Liver (tissue), 3 donors: ENCODE results near the gene DLEC1.

Experiments used
- CTCF ChIP-seq: fragments of 150-350 bp; IDR thresholded peaks from 2 replicates; pipeline ENCODE4 v1.5.1; 2017; ENCODE audit warnings: improper control_type of control experiment, low read depth, low read length; ENCODE audit not compliant: missing input control
- EGR1 ChIP-seq, 2 donors: IDR thresholded peaks; 2 replicates each; pipeline ENCODE4 v1.6.1; 2016 to 2018; ENCODE audit warnings: antibody characterized with exemption in 2 of 2, low read depth in 2 of 2
- GABPA ChIP-seq, 2 donors: IDR thresholded peaks in 1 of 2; conservative IDR thresholded peaks in 1 of 2; 2 replicates each; pipeline ENCODE4 v1.6.1; 2016; ENCODE audit warnings: antibody characterized with exemption in 2 of 2, mild to moderate bottlenecking in 1 of 2, moderate library complexity in 1 of 2
- JUND ChIP-seq, 2 donors: IDR thresholded peaks; 2 replicates each; pipeline ENCODE4 v1.6.1; 2016; ENCODE audit warnings: antibody characterized with exemption in 2 of 2
- MAX ChIP-seq: IDR thresholded peaks from 2 replicates; pipeline ENCODE4 v1.6.1; 2016; ENCODE audit warnings: antibody characterized with exemption
- REST ChIP-seq: IDR thresholded peaks from 2 replicates; pipeline ENCODE4 v1.6.1; 2016; ENCODE audit warnings: antibody characterized with exemption, mild to moderate bottlenecking
- SP1 ChIP-seq: IDR thresholded peaks from 2 replicates; pipeline ENCODE4 v1.6.1; 2018; ENCODE audit warnings: antibody characterized with exemption, mild to moderate bottlenecking
- TAF1 ChIP-seq: conservative IDR thresholded peaks from 2 replicates; pipeline ENCODE4 v1.6.1; 2016; ENCODE audit warnings: antibody characterized with exemption, mild to moderate bottlenecking
- donor health status: healthy.
- donor health status: healthy.

GRCh38 chr3:37999836-38000235, 39.2 kb upstream of the DLEC1 start:
- no peak for TF ChIP-seq GABPA (IDR thresholded peaks at IDR 0.05 in 1 of 2, conservative IDR thresholded peaks at IDR 0.05 in 1 of 2)
- no peak for TF ChIP-seq EGR1 (IDR thresholded peaks at IDR 0.05; ENCODE audit: low read depth in 2 of 2)
- no peak for TF ChIP-seq CTCF
- TF ChIP-seq TAF1 = no peak
- no peak for TF ChIP-seq REST
- no peak for TF ChIP-seq SP1
- TF ChIP-seq MAX = no peak
- TF ChIP-seq JUND (IDR thresholded peaks at IDR 0.05) = no peak
